Parathyroid adenoma (tissue), 2 donors: ENCODE data around the gene FAR2.

Source experiments
- H2AFZ ChIP-seq: fragments of 300-600 bp; sonication (generic); one replicate; pipeline ENCODE4 v1.7.0; 2017; ENCODE audit warnings: antibody characterized with exemption, mild to moderate bottlenecking
- H3K27ac ChIP-seq: fragments of 300-600 bp; sonication (generic); one replicate; pipeline ENCODE4 v1.7.0; 2017
- H3K27me3 ChIP-seq: fragments of 300-600 bp; sonication (generic); one replicate; pipeline ENCODE4 v1.7.0; 2017; ENCODE audit warnings: low read length; ENCODE audit not compliant: control insufficient read depth, insufficient read depth
- H3K36me3 ChIP-seq: fragments of 300-600 bp; sonication (generic); one replicate; pipeline ENCODE4 v1.7.0; 2017; ENCODE audit warnings: low read length; ENCODE audit not compliant: control insufficient read depth, insufficient read depth
- H3K4me1 ChIP-seq: fragments of 300-600 bp; sonication (generic); one replicate; pipeline ENCODE4 v1.7.0; 2017; ENCODE audit warnings: control low read depth
- H3K4me2 ChIP-seq: fragments of 300-600 bp; sonication (generic); one replicate; pipeline ENCODE4 v1.7.0; 2017; ENCODE audit warnings: low read length
- H3K4me3 ChIP-seq: fragments of 300-600 bp; sonication (generic); one replicate; pipeline ENCODE4 v1.7.0; 2017; ENCODE audit warnings: low read depth, low read length
- H3K79me2 ChIP-seq: fragments of 300-600 bp; sonication (generic); one replicate; pipeline ENCODE4 v1.7.0; 2017; ENCODE audit warnings: control low read depth
- H3K9ac ChIP-seq: fragments of 300-600 bp; sonication (generic); one replicate; pipeline ENCODE4 v1.7.0; 2017; ENCODE audit warnings: mild to moderate bottlenecking
- H3K9me3 ChIP-seq: fragments of 300-600 bp; sonication (generic); one replicate; pipeline ENCODE4 v1.7.0; 2017; ENCODE audit warnings: low read length; ENCODE audit not compliant: control insufficient read depth
- CTCF ChIP-seq: fragments of 300-600 bp; sonication (generic); IDR thresholded peaks from one replicate; pipeline ENCODE4 v1.7.0; 2017; ENCODE audit warnings: antibody characterized with exemption, mild to moderate bottlenecking
- donor health status: primary hyperparathyroidism.

The FAR2 gene

DNA sequence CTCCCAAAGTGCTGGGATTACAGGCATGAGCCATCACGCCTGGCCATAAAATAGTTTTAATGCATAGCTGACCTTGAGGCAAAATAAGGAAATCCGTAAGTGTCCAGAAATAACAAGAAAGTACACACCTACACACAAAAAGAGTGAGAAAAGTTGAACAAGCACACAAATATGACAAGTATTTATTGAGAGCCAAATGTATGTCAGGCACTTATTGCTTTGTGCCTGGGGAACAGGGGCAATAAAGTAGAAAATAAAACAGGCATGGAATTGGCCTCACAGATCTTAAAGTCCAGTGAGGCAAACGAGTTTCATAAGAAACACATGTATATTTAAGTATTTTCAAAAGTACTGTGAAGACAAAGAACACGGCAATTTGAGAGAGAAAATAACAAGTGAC, 128.2 kb downstream of the FAR2 start:
- Histone ChIP-seq H3K79me2 (no peaks in the 10 kb centered on the region), H3K27me3 (no peaks in the 10 kb centered on the region), H3K36me3 (no peaks in the 10 kb centered on the region), H3K27ac (no peak overlapping the region), H3K9ac (no peak overlapping the region), H3K9me3 (no peaks in the 10 kb centered on the region), H3K4me3 (no peak overlapping the region), H2AFZ (no peak overlapping the region), H3K4me1 (no peaks in the 10 kb centered on the region), H3K4me2 (no peak overlapping the region)
- no peak for TF ChIP-seq CTCF

DNA sequence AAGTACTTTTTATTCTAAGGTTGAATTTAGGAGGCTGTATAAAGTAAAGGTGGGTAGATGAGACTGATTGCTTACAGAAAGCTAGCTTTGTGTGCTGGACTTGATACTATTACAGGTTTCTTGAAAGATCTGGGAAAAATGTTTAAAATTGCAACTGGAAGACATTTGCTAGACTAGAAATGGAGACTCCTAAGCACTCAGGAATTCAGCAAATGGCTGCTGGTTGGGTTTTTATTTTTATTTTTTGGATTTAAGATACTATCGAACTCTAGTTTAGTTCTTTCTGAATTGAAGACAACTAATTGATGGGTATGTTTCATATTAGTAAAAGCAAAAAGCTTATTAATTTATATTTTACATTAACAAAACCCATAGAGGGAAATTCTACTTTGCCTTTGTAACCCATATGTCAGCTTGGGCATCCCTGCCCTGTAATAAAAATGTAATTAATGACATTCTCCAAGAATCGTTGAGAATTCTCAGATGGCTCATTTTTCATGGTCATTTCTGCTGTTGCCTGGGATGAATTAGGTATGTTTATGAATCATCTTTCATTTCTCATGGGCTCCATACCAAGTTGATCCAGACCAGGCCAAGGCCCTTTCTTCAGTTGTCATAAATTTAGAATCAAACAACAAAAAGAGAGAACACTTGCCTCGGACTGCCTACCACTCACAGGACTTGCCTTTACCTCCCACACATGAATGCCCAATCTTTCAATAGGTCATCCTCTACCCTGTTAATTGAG, 129.8 kb downstream of the FAR2 start:
- Histone ChIP-seq H3K27ac (no peak overlapping the region), H2AFZ (no peak overlapping the region), H3K9me3 (no peaks in the 10 kb centered on the region), H3K4me1 (no peaks in the 10 kb centered on the region), H3K79me2 (no peaks in the 10 kb centered on the region), H3K4me3 (no peak overlapping the region), H3K4me2 (no peak overlapping the region), H3K36me3 (no peaks in the 10 kb centered on the region), H3K9ac (no peak overlapping the region), H3K27me3 (no peaks in the 10 kb centered on the region)
- no peak for TF ChIP-seq CTCF

GRCh38 chr12:29281371-29282005, 132.4 kb downstream of the FAR2 start:
- no peaks in the 10 kb centered on the region for H3K4me1 ChIP-seq
- no peaks in the 10 kb centered on the region for H3K9me3 ChIP-seq
- no peak overlapping the region for H2AFZ ChIP-seq
- no peak for TF ChIP-seq CTCF
- no peaks in the 10 kb centered on the region for H3K79me2 ChIP-seq
- H3K27ac ChIP-seq, result no peak overlapping the region
- no peak overlapping the region for H3K9ac ChIP-seq
- H3K36me3 ChIP-seq, result no peaks in the 10 kb centered on the region
- H3K4me3 ChIP-seq, result no peak overlapping the region
- no peak overlapping the region for H3K4me2 ChIP-seq
- H3K27me3 ChIP-seq, result no peaks in the 10 kb centered on the region

DNA sequence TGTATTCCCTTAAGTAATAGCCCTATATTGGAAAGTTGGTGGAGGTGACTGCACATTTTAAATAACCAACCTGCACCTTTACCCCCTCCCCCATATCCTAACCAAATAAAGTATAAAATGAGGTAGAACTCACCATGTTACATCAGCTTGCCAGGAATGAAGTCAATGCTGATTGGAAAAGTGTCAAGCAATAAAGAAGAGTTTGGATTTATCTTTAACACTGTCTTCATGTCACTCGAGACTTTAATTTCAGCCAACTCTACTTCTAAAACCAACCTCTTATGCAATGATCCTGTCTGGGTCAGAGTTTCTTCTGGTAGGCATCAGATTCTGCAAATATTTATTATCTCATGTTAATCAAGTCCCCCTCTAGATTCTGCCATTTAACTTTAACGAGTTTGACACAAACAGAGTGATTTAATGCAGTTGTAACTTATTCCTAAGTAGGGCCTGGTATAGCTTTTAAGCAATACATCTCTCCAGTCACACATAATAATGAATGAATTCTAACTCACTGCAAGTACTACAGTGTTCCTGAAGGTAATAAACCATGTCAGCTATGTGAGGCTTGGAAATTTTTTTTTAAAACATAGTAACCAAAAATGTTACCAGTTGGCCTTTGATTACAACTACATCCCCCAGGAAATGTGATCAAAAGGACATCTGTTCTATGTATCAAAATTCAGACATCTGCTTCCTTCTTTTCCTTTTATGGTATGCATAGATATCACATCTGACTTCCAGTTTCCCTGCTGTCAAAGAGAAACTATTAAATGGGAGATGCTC, 133.1 kb downstream of the FAR2 start:
- Histone ChIP-seq H3K4me3 (no peak overlapping the region), H2AFZ (no peak overlapping the region), H3K4me1 (no peaks in the 10 kb centered on the region), H3K9ac (no peak overlapping the region), H3K27ac (no peak overlapping the region), H3K27me3 (no peaks in the 10 kb centered on the region), H3K9me3 (no peaks in the 10 kb centered on the region), H3K79me2 (no peaks in the 10 kb centered on the region), H3K36me3 (no peaks in the 10 kb centered on the region), H3K4me2 (no peak overlapping the region)
- TF ChIP-seq CTCF, result no peak
